NB4 (cell line): Measurements from ENCODE around the gene PSKH1.

Experiments
- TF ChIP-seq, protein P1 (sequence below): IDR thresholded peaks from 2 replicates; pipeline ENCODE4 v1.6.1; 2011; ENCODE audit warnings: low read depth, low read length
- TF ChIP-seq, protein P2 (sequence below): IDR thresholded peaks from one replicate; pipeline ENCODE4 v1.5.1; 2012; ENCODE audit warnings: low read depth, low read length

DNA sequence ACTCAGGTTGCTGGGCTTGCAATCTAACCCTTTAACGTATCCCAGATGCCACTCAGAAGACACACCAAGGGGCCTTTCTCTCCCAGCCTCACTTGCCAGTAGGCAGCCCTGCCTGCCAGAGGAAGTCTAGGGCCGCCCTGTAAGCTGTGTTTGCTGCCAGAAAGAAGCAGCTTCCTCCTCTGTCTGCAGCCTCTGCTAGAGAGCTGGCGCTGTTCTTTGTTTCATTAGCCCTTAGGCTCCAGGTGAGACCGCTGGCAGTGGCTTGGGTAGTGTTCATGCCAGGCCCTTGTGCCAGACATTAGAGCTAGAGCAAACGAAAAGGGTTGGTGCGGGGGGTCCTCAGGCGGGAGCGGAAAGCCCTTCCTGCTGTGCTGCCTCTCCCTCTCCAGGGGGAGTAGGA lies 29.7 kb downstream of the PSKH1 start:
- TF ChIP-seq, protein P1, sequence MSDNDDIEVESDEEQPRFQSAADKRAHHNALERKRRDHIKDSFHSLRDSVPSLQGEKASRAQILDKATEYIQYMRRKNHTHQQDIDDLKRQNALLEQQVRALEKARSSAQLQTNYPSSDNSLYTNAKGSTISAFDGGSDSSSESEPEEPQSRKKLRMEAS, result no peak
- TF ChIP-seq, protein P2, sequence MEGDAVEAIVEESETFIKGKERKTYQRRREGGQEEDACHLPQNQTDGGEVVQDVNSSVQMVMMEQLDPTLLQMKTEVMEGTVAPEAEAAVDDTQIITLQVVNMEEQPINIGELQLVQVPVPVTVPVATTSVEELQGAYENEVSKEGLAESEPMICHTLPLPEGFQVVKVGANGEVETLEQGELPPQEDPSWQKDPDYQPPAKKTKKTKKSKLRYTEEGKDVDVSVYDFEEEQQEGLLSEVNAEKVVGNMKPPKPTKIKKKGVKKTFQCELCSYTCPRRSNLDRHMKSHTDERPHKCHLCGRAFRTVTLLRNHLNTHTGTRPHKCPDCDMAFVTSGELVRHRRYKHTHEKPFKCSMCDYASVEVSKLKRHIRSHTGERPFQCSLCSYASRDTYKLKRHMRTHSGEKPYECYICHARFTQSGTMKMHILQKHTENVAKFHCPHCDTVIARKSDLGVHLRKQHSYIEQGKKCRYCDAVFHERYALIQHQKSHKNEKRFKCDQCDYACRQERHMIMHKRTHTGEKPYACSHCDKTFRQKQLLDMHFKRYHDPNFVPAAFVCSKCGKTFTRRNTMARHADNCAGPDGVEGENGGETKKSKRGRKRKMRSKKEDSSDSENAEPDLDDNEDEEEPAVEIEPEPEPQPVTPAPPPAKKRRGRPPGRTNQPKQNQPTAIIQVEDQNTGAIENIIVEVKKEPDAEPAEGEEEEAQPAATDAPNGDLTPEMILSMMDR, result no peak
